GM18502 (cell line): ENCODE measurements around the gene CEMIP.

Experiments used
- ATAC-seq: cut with Tn5 transposase; IDR thresholded peaks from one replicate; pipeline ENCODE4 v1.9.1; 2021; ENCODE audit warnings: mild to moderate bottlenecking; ENCODE audit not compliant: unreplicated experiment, poor library complexity

The CEMIP gene

GRCh38 chr15:80778964-80779657 is at the start of gene CEMIP:
Gene CEMIP, plus strand, starts transcription at chr15:80779370. Its CDS starts 94,510 bp downstream, at chr15:80873880.
- ATAC-seq: no peak

- no peak for ATAC-seq
Observed at GRCh38 chr15:80730387-80730786, 48.8 kb upstream of the CEMIP start.

- no peak for ATAC-seq
Observed at GRCh38 chr15:80730926-80731325, 48.2 kb upstream of the CEMIP start.

- ATAC-seq: no peak
Observed at GRCh38 chr15:80732167-80732566, 47.0 kb upstream of the CEMIP start.

GRCh38 chr15:80732818-80733217 is 46.4 kb upstream of the CEMIP start:
- no peak for ATAC-seq

- ATAC-seq: no peak
Observed at GRCh38 chr15:80733460-80733859, 45.7 kb upstream of the CEMIP start.

GRCh38 chr15:80735344-80735743 is 43.8 kb upstream of the CEMIP start:
- no peak for ATAC-seq

GRCh38 chr15:80736560-80736959 is 42.6 kb upstream of the CEMIP start:
- no peak for ATAC-seq

- no peak for ATAC-seq
Observed at GRCh38 chr15:80739919-80740318, 39.3 kb upstream of the CEMIP start.

GRCh38 chr15:80742081-80742480 is 37.1 kb upstream of the CEMIP start:
- ATAC-seq: no peak

GRCh38 chr15:80743189-80743833 is 35.9 kb upstream of the CEMIP start:
- no peak for ATAC-seq

GRCh38 chr15:80744415-80744814 is 34.8 kb upstream of the CEMIP start:
- no peak for ATAC-seq

- ATAC-seq: no peak
Observed at GRCh38 chr15:80744826-80745225, 34.3 kb upstream of the CEMIP start.

- no peak for ATAC-seq
Observed at GRCh38 chr15:80745888-80746287, 33.3 kb upstream of the CEMIP start.

- ATAC-seq: no peak
Observed at GRCh38 chr15:80747317-80748053, 31.7 kb upstream of the CEMIP start.

- ATAC-seq: no peak
Observed at GRCh38 chr15:80749589-80749988, 29.6 kb upstream of the CEMIP start.

- no peak for ATAC-seq
Observed at GRCh38 chr15:80750575-80750974, 28.6 kb upstream of the CEMIP start.

- no peak for ATAC-seq
Observed at GRCh38 chr15:80752204-80752603, 27.0 kb upstream of the CEMIP start.

- no peak for ATAC-seq
Observed at GRCh38 chr15:80753161-80753560, 26.0 kb upstream of the CEMIP start.

- ATAC-seq: no peak
Observed at GRCh38 chr15:80754014-80754413, 25.2 kb upstream of the CEMIP start.

- no peak for ATAC-seq
Observed at GRCh38 chr15:80755885-80756284, 23.3 kb upstream of the CEMIP start.
